ENCODE results near the gene HIVEP3.

Gene HIVEP3

GRCh38 chr1:41670217-41670957 lies 248.3 kb downstream of the HIVEP3 start:
- no peak overlapping the region for H3K4me3 ChIP-seq (replicated peaks; ENCODE audit: insufficient read depth, low read length)
- no peak for TF ChIP-seq SPI1 (IDR thresholded peaks at IDR 0.05; ENCODE audit: borderline replicate concordance, low read depth)
- no peak for TF ChIP-seq REST (IDR thresholded peaks at IDR 0.05; ENCODE audit: insufficient replicate concordance, low read depth)
- no peak for TF ChIP-seq CTCF (IDR thresholded peaks at IDR 0.05; ENCODE audit: insufficient read depth, low read length)
- no peak for TF ChIP-seq GABPA (IDR thresholded peaks at IDR 0.05; ENCODE audit: low read depth)
- TF ChIP-seq POLR2AphosphoS5 (IDR thresholded peaks at IDR 0.05; ENCODE audit: low read depth), result no peak
- DNase-seq (ENCODE audit: low read depth in 1 of 2, low spot score in 1 of 2), result no peak
- H3K27me3 ChIP-seq (ENCODE audit: insufficient read depth, poor library complexity, severe bottlenecking), result no peaks in the 10 kb centered on the region
- no peak overlapping the region for H3K27ac ChIP-seq (replicated peaks)

- no peak overlapping the region for H3K4me3 ChIP-seq (replicated peaks; ENCODE audit: insufficient read depth, low read length)
- TF ChIP-seq GABPA (IDR thresholded peaks at IDR 0.05; ENCODE audit: low read depth) (no peak), CTCF (IDR thresholded peaks at IDR 0.05; ENCODE audit: insufficient read depth, low read length) (no peak), SPI1 (IDR thresholded peaks at IDR 0.05; ENCODE audit: borderline replicate concordance, low read depth) (no peak), POLR2AphosphoS5 (IDR thresholded peaks at IDR 0.05; ENCODE audit: low read depth) (no peak), REST (IDR thresholded peaks at IDR 0.05; ENCODE audit: insufficient replicate concordance, low read depth) (no peak)
- no peak for DNase-seq (ENCODE audit: low read depth in 1 of 2, low spot score in 1 of 2)
- H3K27ac ChIP-seq (replicated peaks), result no peak overlapping the region
- H3K27me3 ChIP-seq (ENCODE audit: insufficient read depth, poor library complexity, severe bottlenecking), result no peaks in the 10 kb centered on the region
Measured at GRCh38 chr1:41668967-41669366, 249.8 kb downstream of the HIVEP3 start.

- DNase-seq (ENCODE audit: low read depth in 1 of 2, low spot score in 1 of 2), result no peak
- H3K27ac ChIP-seq (replicated peaks), result no peak overlapping the region
Measured at GRCh38 chr1:41668054-41668660, 250.6 kb downstream of the HIVEP3 start.

More at GRCh38 chr1:41668054-41668660, 250.6 kb downstream of the HIVEP3 start:
- no peak for TF ChIP-seq GABPA (IDR thresholded peaks at IDR 0.05; ENCODE audit: low read depth)
- no peak for TF ChIP-seq POLR2AphosphoS5 (IDR thresholded peaks at IDR 0.05; ENCODE audit: low read depth)
- no peak for TF ChIP-seq CTCF (IDR thresholded peaks at IDR 0.05; ENCODE audit: insufficient read depth, low read length)
- TF ChIP-seq REST (IDR thresholded peaks at IDR 0.05; ENCODE audit: insufficient replicate concordance, low read depth), result no peak
- TF ChIP-seq SPI1 (IDR thresholded peaks at IDR 0.05; ENCODE audit: borderline replicate concordance, low read depth), result no peak
- H3K4me3 ChIP-seq (replicated peaks; ENCODE audit: insufficient read depth, low read length), result no peak overlapping the region
- no peaks in the 10 kb centered on the region for H3K27me3 ChIP-seq (ENCODE audit: insufficient read depth, poor library complexity, severe bottlenecking)
